ENCODE data around the gene C2orf72. TPM values are rescaled to one million over a fixed set of nuclear protein-coding genes. Genes with fewer than 3 reads are reported as not detected.

C2orf72 gene
- total RNA-seq, 4 donors from 2014 or later = 0.06 to 0.83 (median 0.17) TPM; not detected in 1

DNA sequence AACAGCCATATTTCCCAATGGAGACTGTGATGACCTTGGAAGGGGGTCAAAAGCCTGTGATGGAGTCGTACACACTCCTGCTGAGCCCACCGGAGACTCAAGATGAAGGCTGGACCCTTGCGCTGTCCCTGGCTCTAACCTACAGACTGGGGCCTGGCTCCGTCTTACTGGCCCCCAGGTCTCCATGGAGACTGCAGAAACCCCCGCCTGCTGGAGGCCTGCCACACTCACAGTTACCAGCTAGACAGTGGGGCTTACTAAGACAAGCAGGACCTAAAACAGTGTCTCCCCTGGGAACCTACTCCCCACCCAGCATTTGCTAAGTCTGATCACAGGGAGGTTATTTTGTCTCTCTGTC, 9.6 kb downstream of the C2orf72 start:
- intact Hi-C loops (cut with DNase I) = loop anchor here (10.0 kb wide), 1 partner anchor 222 kb away; no protein-coding TSS in a partner anchor
- Histone ChIP-seq H3K27me3 (peaks cover 0 to 33% (median under 1%) of the 10 kb centered on the region in 4 donors), H3K36me3 (no peaks in the 10 kb centered on the region), H3K4me3 (no peak overlapping the region), H3K27ac (replicated peaks in 1 of 4) (no peak overlapping the region), H3K9me3 (no peaks in the 10 kb centered on the region), H3K4me1 (peaks cover 0 to under 1% (median 0%) of the 10 kb centered on the region in 4 donors)
- no peak for TF ChIP-seq EP300 (IDR thresholded peaks at IDR 0.05)
- TF ChIP-seq POLR2A (IDR thresholded peaks at IDR 0.05; ENCODE audit: low read depth) = no peak
- TF ChIP-seq POLR2AphosphoS5 (IDR thresholded peaks at IDR 0.05) = no peak
- no peak for TF ChIP-seq CTCF (IDR thresholded peaks at IDR 0.05)
- 88% methylated on average over 3 of the region's 5 CpGs for WGBS
- DNase-seq (ENCODE audit: extremely low spot score) = no peak

GRCh38 chr2:231047274-231047922, 10.1 kb downstream of the C2orf72 start:
- no peak for DNase-seq (ENCODE audit: extremely low spot score)
- peaks cover 2 to 5% (median 4%) of the 10 kb centered on the region in 4 donors for H3K4me1 ChIP-seq
- H3K36me3 ChIP-seq = no peaks in the 10 kb centered on the region
- H3K9me3 ChIP-seq = no peaks in the 10 kb centered on the region
- intact Hi-C loops (cut with DNase I) = loop anchor here (10.0 kb wide), 1 partner anchor 223 kb away; no protein-coding TSS in a partner anchor
- no peak overlapping the region for H3K4me3 ChIP-seq
- no peak overlapping the region for H3K27ac ChIP-seq (replicated peaks in 1 of 4)
- 73% methylated on average over 5 of the region's 8 CpGs for WGBS
- TF ChIP-seq POLR2AphosphoS5 (IDR thresholded peaks at IDR 0.05) (no peak), POLR2A (IDR thresholded peaks at IDR 0.05; ENCODE audit: low read depth) (no peak), EP300 (IDR thresholded peaks at IDR 0.05) (no peak), CTCF (IDR thresholded peaks at IDR 0.05) (no peak)
- peaks cover 0 to 28% (median 0%) of the 10 kb centered on the region in 4 donors for H3K27me3 ChIP-seq

DNA sequence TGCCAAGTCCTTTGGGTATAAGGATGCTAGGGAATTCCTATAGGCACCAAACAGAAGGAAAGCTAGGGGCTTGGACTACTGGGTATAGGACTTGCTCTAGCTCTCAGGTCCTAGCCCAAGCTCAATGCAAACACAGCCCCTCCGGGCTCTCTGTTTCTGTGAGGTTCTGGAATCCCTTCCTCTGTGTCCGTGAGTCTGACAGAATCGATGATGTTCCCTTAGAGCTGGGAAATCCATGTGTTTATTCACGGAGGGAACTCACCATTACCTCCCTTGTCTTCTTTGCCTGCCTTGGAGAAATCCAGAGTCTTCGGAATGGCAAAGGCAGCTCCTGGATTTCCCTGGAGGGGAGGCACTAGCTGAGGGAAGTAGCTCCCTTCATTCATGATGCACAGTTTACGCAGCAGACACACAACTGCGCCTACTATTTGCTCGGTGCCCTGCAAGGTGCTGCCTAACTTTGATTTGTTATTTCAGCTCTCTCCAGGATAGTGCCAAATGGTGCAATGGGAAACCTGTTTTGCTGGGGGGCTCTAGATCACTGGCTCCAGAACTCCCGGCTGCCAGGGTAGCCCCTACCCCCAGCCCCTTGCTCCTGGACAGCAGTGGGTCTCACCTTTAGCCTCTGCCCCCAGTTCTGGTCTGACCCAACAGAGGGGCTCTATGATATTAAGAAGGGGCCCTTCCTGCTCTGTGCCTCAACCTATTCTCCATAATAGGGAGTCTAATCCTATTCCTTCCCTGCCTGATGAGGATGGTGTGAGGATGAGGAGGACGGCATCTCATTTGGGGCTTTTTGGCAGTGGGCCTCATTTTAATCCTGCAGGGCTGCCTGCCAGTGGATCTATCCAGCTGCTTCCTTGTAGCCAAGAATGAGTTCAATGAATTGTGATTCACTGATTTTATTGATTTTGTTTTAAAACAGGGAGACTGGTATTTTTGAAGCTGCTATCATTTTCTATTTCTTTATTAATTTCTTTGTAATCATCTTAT, 10.9 kb downstream of the C2orf72 start:
- H3K27me3 ChIP-seq = peaks cover 0 to 23% (median 0%) of the 10 kb centered on the region in 4 donors
- no peak overlapping the region for H3K4me3 ChIP-seq
- H3K27ac ChIP-seq (replicated peaks in 1 of 4) = no peak overlapping the region
- DNase-seq (ENCODE audit: extremely low spot score) = no peak
- intact Hi-C loops (cut with DNase I) = loop anchor here (10.0 kb wide), 1 partner anchor 223 kb away; no protein-coding TSS in a partner anchor
- no peak for TF ChIP-seq EP300 (IDR thresholded peaks at IDR 0.05)
- no peak for TF ChIP-seq CTCF (IDR thresholded peaks at IDR 0.05)
- no peak for TF ChIP-seq POLR2A (IDR thresholded peaks at IDR 0.05; ENCODE audit: low read depth)
- TF ChIP-seq POLR2AphosphoS5 (IDR thresholded peaks at IDR 0.05) = no peak
- H3K9me3 ChIP-seq = no peaks in the 10 kb centered on the region
- no peaks in the 10 kb centered on the region for H3K36me3 ChIP-seq
- peaks cover 3 to 12% (median 10%) of the 10 kb centered on the region in 4 donors for H3K4me1 ChIP-seq
- 77% methylated on average over 10 of the region's 10 CpGs for WGBS

DNA sequence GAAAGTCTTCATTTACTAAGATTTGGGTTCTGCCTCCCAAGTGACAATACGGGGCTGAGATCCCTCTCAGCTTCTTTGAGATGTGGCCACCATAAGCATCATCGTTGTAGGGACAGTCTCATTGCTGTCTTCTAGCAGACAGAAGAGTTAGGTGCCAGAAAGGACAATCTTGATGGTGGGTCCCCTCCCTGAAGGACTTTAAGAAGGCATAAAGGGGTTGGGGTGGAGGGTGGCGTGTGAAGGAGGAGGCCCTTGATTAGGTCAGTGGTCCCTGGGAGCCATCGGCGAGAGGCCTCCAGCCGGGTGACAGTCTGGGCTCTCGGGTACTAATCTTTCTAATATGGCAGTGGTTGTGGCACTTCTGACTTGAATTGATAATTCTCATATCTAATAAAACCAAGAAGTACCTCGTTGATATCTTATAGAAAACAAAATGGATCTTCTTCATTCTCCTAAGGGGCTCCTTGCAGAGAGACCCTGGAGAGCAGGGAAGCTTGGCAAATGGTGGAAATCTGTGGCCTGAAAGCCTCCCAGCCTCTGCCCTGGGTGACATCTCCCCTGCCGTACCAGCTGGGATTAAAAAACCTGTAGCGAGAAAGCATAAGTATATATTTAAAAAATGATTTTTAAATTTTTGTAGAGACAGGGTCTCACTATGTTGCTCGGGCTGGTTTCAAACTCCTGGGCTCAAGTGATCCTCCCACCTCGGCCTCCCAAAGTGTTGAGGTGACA, 12.1 kb downstream of the C2orf72 start:
- 85% methylated on average over 12 of the region's 12 CpGs for WGBS
- Histone ChIP-seq H3K4me1 (peaks cover 3 to 13% (median 11%) of the 10 kb centered on the region in 4 donors), H3K36me3 (no peaks in the 10 kb centered on the region), H3K9me3 (no peaks in the 10 kb centered on the region), H3K27ac (replicated peaks in 1 of 4) (no peak overlapping the region), H3K27me3 (peaks cover 0 to 23% (median 0%) of the 10 kb centered on the region in 4 donors), H3K4me3 (no peak overlapping the region)
- TF ChIP-seq EP300 (IDR thresholded peaks at IDR 0.05) (no peak), CTCF (IDR thresholded peaks at IDR 0.05) (no peak), POLR2A (IDR thresholded peaks at IDR 0.05; ENCODE audit: low read depth) (no peak), POLR2AphosphoS5 (IDR thresholded peaks at IDR 0.05) (no peak)
- intact Hi-C loops (cut with DNase I) = loop anchor here (10.0 kb wide), 1 partner anchor 225 kb away; no protein-coding TSS in a partner anchor
- DNase-seq (ENCODE audit: extremely low spot score) = no peak

Measured in esophagus muscularis mucosa (tissue), 4 donors.